AG09319 (cell line): ENCODE results near the gene DDX10.

Experiments used
- DNase-seq: peaks from one replicate; pipeline ENCODE4 v3.0.0-alpha.2; 2010; ENCODE audit warnings: low read depth; ENCODE audit errors: extremely low read depth
- CTCF ChIP-seq: IDR thresholded peaks from 2 replicates; pipeline ENCODE4 v1.5.1; 2011; ENCODE audit warnings: low read depth, mild to moderate bottlenecking, inconsistent platforms, low read length, moderate library complexity

Gene DDX10

GRCh38 chr11:108715239-108715638 is 50.4 kb downstream of the DDX10 start:
- no peak for DNase-seq
- no peak for TF ChIP-seq CTCF

- TF ChIP-seq CTCF: no peak
Observed at GRCh38 chr11:108718466-108718865, 53.6 kb downstream of the DDX10 start.

GRCh38 chr11:108724974-108725689 is 60.3 kb downstream of the DDX10 start:
- no peak for TF ChIP-seq CTCF
- DNase-seq: no peak

More at GRCh38 chr11:108718466-108718865, 53.6 kb downstream of the DDX10 start:
- DNase-seq: no peak

- DNase-seq: no peak
- no peak for TF ChIP-seq CTCF
Observed at GRCh38 chr11:108726077-108726800, 61.4 kb downstream of the DDX10 start.

GRCh38 chr11:108727665-108728064 is 62.8 kb downstream of the DDX10 start:
- no peak for TF ChIP-seq CTCF
- DNase-seq: no peak

GRCh38 chr11:108729227-108729871 is 64.5 kb downstream of the DDX10 start:
- no peak for DNase-seq
- TF ChIP-seq CTCF: no peak

- no peak for DNase-seq
Observed at GRCh38 chr11:108732395-108732794, 67.5 kb downstream of the DDX10 start.

More at GRCh38 chr11:108732395-108732794, 67.5 kb downstream of the DDX10 start:
- no peak for TF ChIP-seq CTCF
